Adrenal gland (tissue), 5 donors: ENCODE measurements around the gene TARBP2.
A peak's percentile ranks its signal among the peaks of the same experiment; 100 is the strongest.

Experiments used
- POLR2A ChIP-seq, 2 donors: fragments of 450-650 bp; IDR thresholded peaks; one replicate each; pipeline ENCODE4 v1.6.1; 2017; ENCODE audit warnings: antibody characterized with exemption in 2 of 2, mild to moderate bottlenecking in 2 of 2, moderate library complexity in 1 of 2
- TF ChIP-seq, protein P1 (sequence below), 6 experiments: fragments of 450-650 bp in 4 of 6; fragments of 200-600 bp in 2 of 6; sonication (generic) in 1 of 6; IDR thresholded peaks; 1 replicate in 5 of 6; 2 replicates in 1 of 6; pipeline versions ENCODE4 v1.5.1 to v1.8.0; 2016 to 2021; ENCODE audit warnings: antibody characterized with exemption in 6 of 6, mild to moderate bottlenecking in 2 of 6, moderate library complexity in 1 of 6
- donor health status: DM: no; HTN: no; CAD: no.

DNA sequence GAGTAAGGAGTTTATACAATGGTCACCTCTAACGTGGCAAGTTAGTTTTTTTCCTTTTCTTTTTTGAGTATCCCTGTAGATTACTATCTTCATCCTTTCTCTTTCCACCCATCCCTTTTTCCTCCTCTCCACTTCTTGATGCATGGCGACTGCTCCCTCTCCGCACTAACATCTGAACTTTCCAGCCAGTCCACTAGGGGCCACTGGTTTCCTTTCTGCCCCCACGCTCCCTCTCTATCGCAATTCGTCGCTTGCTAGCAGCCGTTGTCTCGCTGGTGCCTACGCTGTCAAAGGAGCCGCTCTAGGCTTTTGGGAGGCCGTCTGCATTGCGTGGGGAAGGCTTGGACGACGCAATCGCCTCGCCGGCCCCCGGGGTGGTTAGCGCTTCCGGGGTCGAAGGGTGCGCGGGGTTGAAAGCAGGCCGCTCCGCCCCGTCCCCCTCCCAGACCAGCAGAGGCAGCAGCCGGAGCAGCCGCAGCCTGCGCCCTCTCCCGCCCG, 49.4 kb upstream of the TARBP2 start, which contains the start of gene PCBP2:
- TF ChIP-seq POLR2A (IDR thresholded peaks at IDR 0.05): peak; percentile 45 to 88
- TF ChIP-seq, protein P1, sequence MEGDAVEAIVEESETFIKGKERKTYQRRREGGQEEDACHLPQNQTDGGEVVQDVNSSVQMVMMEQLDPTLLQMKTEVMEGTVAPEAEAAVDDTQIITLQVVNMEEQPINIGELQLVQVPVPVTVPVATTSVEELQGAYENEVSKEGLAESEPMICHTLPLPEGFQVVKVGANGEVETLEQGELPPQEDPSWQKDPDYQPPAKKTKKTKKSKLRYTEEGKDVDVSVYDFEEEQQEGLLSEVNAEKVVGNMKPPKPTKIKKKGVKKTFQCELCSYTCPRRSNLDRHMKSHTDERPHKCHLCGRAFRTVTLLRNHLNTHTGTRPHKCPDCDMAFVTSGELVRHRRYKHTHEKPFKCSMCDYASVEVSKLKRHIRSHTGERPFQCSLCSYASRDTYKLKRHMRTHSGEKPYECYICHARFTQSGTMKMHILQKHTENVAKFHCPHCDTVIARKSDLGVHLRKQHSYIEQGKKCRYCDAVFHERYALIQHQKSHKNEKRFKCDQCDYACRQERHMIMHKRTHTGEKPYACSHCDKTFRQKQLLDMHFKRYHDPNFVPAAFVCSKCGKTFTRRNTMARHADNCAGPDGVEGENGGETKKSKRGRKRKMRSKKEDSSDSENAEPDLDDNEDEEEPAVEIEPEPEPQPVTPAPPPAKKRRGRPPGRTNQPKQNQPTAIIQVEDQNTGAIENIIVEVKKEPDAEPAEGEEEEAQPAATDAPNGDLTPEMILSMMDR (IDR thresholded peaks at IDR 0.05): peak; percentile 66 to 99 (median 96)
